ENCODE results near the gene TRMO. TPM values are rescaled to one million over a fixed set of nuclear protein-coding genes. Genes with fewer than 3 reads are reported as not detected.

TRMO gene
- polyA plus RNA-seq, 1 donor, result 19.3 TPM

DNA sequence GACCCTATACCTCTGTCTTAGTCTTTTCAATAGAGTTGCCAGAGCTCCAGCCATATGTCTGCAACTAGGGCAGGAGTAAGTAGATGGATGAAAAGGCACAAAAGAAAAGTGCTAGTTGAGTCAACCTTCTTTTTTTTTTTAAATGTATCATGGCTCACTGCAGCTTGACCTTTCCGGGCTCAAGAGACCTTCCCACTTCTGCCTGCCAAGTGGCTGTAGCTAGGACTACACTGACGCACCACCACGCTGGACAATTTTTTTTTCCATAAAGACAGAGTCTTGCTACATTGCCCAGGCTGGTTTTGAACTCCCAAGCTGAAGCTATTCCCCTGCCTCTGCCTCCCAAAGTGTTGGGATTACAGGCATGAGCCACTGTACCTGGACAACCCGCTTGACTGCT, 42.0 kb downstream of the TRMO start:
- Histone ChIP-seq H3K9me3 (ENCODE audit: control insufficient read depth, low read depth, low read length) (no peaks in the 10 kb centered on the region), H3K4me1 (ENCODE audit: control insufficient read depth, insufficient read depth, low read length) (no peaks in the 10 kb centered on the region), H3K27me3 (ENCODE audit: control insufficient read depth, insufficient read depth, low read length) (no peaks in the 10 kb centered on the region), H3K27ac (ENCODE audit: low read length) (no peak overlapping the region), H3K4me3 (ENCODE audit: low read length) (no peak overlapping the region), H3K36me3 (ENCODE audit: control insufficient read depth, insufficient read depth, low read length) (no peaks in the 10 kb centered on the region)
- no peak for DNase-seq
- WGBS (ENCODE audit: insufficient coverage, low lambda C conversion rate), result no CpG with 5 or more reads among the region's 4 CpGs

DNA sequence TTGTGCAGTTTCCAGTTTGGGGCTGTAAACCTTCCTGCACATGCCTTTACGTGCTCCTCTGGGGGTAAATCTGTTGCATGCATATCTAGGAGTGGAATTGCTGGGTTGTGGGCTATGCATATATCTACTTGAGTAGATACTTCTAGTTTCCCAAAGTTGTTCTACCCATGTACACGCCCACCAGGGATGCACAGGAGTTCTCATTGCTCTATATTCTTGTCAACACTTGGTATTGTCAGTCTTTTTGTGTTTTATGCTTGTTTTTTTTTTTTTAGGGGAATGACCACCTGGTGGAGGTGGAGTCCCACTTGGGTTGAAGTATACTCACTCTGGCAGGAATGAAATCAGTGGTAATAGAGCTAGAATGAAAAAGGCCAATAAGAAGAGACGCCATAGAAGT, 46.2 kb downstream of the TRMO start:
- no peak for DNase-seq
- no peaks in the 10 kb centered on the region for H3K36me3 ChIP-seq (ENCODE audit: control insufficient read depth, insufficient read depth, low read length)
- peaks cover 3% of the 10 kb centered on the region for H3K27me3 ChIP-seq (ENCODE audit: control insufficient read depth, insufficient read depth, low read length)
- no peaks in the 10 kb centered on the region for H3K4me1 ChIP-seq (ENCODE audit: control insufficient read depth, insufficient read depth, low read length)
- H3K4me3 ChIP-seq (ENCODE audit: low read length), result no peak overlapping the region
- WGBS (ENCODE audit: insufficient coverage, low lambda C conversion rate), result no CpG with 5 or more reads among the region's 3 CpGs
- H3K27ac ChIP-seq (ENCODE audit: low read length), result no peak overlapping the region
- no peaks in the 10 kb centered on the region for H3K9me3 ChIP-seq (ENCODE audit: control insufficient read depth, low read depth, low read length)

- Histone ChIP-seq H3K9me3 (ENCODE audit: control insufficient read depth, low read depth, low read length) (no peaks in the 10 kb centered on the region), H3K4me3 (ENCODE audit: low read length) (no peak overlapping the region), H3K27ac (ENCODE audit: low read length) (no peak overlapping the region), H3K4me1 (ENCODE audit: control insufficient read depth, insufficient read depth, low read length) (no peaks in the 10 kb centered on the region), H3K27me3 (ENCODE audit: control insufficient read depth, insufficient read depth, low read length) (peaks cover 8% of the 10 kb centered on the region), H3K36me3 (ENCODE audit: control insufficient read depth, insufficient read depth, low read length) (no peaks in the 10 kb centered on the region)
- WGBS (ENCODE audit: insufficient coverage, low lambda C conversion rate), result no CpG with 5 or more reads among the region's 5 CpGs
- DNase-seq, result no peak
These were observed 47.2 kb downstream of the TRMO start for GRCh38 chr9:97875111-97875510.

- no CpG with 5 or more reads among the region's 6 CpGs for WGBS (ENCODE audit: insufficient coverage, low lambda C conversion rate)
- DNase-seq, result no peak
These were observed 47.7 kb downstream of the TRMO start for GRCh38 chr9:97874624-97875023.

DNA sequence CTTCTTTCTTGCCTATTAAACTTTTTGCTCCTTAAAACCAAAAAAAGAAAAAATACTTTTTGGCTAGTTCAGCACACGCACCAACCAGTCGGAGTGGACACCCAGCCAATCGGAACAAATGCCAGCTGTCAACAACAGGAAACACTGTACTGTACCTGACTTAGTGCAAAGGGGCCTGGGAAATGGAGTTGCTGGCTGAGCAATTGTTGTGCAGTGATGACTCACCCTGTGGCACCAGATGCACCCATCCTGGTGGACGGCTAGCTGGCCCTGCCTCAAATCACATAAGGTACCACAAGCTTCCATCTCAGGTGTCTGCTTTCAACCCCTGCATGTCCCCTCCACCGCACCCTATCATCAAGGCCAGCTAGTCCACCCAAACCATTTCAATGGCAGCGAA, 48.4 kb downstream of the TRMO start:
- no peak for DNase-seq
- WGBS (ENCODE audit: insufficient coverage, low lambda C conversion rate), result no CpG with 5 or more reads among the region's 6 CpGs
- no peaks in the 10 kb centered on the region for H3K36me3 ChIP-seq (ENCODE audit: control insufficient read depth, insufficient read depth, low read length)
- no peak overlapping the region for H3K4me3 ChIP-seq (ENCODE audit: low read length)
- no peaks in the 10 kb centered on the region for H3K9me3 ChIP-seq (ENCODE audit: control insufficient read depth, low read depth, low read length)
- H3K27me3 ChIP-seq (ENCODE audit: control insufficient read depth, insufficient read depth, low read length), result peaks cover 13% of the 10 kb centered on the region
- H3K4me1 ChIP-seq (ENCODE audit: control insufficient read depth, insufficient read depth, low read length), result no peaks in the 10 kb centered on the region
- no peak overlapping the region for H3K27ac ChIP-seq (ENCODE audit: low read length)

More at GRCh38 chr9:97874624-97875023, 47.7 kb downstream of the TRMO start:
- Histone ChIP-seq H3K36me3 (ENCODE audit: control insufficient read depth, insufficient read depth, low read length) (no peaks in the 10 kb centered on the region), H3K4me3 (ENCODE audit: low read length) (no peak overlapping the region), H3K4me1 (ENCODE audit: control insufficient read depth, insufficient read depth, low read length) (no peaks in the 10 kb centered on the region), H3K27me3 (ENCODE audit: control insufficient read depth, insufficient read depth, low read length) (peaks cover 10% of the 10 kb centered on the region), H3K9me3 (ENCODE audit: control insufficient read depth, low read depth, low read length) (no peaks in the 10 kb centered on the region), H3K27ac (ENCODE audit: low read length) (no peak overlapping the region)

DNA sequence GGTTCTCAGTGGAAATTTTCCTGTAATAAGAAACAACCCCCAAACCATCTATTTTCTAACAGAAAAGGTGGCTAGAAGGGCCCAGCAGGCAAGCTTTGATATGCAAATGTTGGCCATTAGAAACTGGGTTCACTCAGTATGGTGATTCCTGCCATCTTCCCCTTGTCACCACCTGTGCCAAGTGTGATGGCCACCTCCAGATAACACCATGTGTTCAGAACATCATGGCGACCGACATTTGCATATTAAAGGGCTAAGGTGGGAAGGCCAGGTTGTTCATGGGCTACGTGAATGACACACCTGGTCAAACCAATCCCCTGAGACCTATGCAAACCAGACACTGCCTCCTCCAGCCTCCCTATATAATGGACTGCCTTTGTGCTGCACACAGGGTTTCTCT, 48.9 kb downstream of the TRMO start:
- no peak for DNase-seq
- Histone ChIP-seq H3K9me3 (ENCODE audit: control insufficient read depth, low read depth, low read length) (no peaks in the 10 kb centered on the region), H3K4me1 (ENCODE audit: control insufficient read depth, insufficient read depth, low read length) (no peaks in the 10 kb centered on the region), H3K27ac (ENCODE audit: low read length) (no peak overlapping the region), H3K36me3 (ENCODE audit: control insufficient read depth, insufficient read depth, low read length) (no peaks in the 10 kb centered on the region), H3K27me3 (ENCODE audit: control insufficient read depth, insufficient read depth, low read length) (peaks cover 14% of the 10 kb centered on the region), H3K4me3 (ENCODE audit: low read length) (no peak overlapping the region)
- no CpG with 5 or more reads among the region's 3 CpGs for WGBS (ENCODE audit: insufficient coverage, low lambda C conversion rate)

GRCh38 chr9:97868859-97869258, 53.4 kb downstream of the TRMO start:
- Histone ChIP-seq H3K4me1 (ENCODE audit: control insufficient read depth, insufficient read depth, low read length) (no peaks in the 10 kb centered on the region), H3K27ac (ENCODE audit: low read length) (no peak overlapping the region), H3K4me3 (ENCODE audit: low read length) (no peak overlapping the region), H3K27me3 (ENCODE audit: control insufficient read depth, insufficient read depth, low read length) (peaks cover 22% of the 10 kb centered on the region), H3K36me3 (ENCODE audit: control insufficient read depth, insufficient read depth, low read length) (no peaks in the 10 kb centered on the region), H3K9me3 (ENCODE audit: control insufficient read depth, low read depth, low read length) (peaks cover 4% of the 10 kb centered on the region)
- 80% methylated on average over 1 of the region's 3 CpGs for WGBS (ENCODE audit: insufficient coverage, low lambda C conversion rate)
- DNase-seq, result no peak

DNA sequence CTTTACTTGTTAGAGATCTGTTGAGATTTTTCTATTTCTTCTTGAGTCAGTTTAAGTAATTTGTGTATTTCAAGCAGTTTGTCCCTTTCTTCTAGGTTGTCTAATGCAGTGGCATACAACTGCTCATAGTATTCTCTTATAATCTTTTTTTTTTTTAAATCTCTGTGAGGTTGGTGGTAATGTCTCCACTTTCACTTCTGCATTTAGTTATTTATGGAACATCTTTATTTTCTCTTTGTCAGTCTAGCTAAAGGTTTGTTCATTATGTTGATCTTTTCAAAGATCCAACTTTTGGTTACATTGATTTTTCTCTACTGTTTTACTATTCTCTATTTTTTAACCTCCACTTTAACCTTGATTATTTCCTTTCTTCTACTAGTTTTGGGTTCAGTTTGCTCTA, 55.5 kb downstream of the TRMO start:
- no peak for DNase-seq
- Histone ChIP-seq H3K27ac (ENCODE audit: low read length) (no peak overlapping the region), H3K9me3 (ENCODE audit: control insufficient read depth, low read depth, low read length) (peaks cover 4% of the 10 kb centered on the region), H3K4me1 (ENCODE audit: control insufficient read depth, insufficient read depth, low read length) (no peaks in the 10 kb centered on the region), H3K36me3 (ENCODE audit: control insufficient read depth, insufficient read depth, low read length) (no peaks in the 10 kb centered on the region), H3K27me3 (ENCODE audit: control insufficient read depth, insufficient read depth, low read length) (peaks cover 37% of the 10 kb centered on the region), H3K4me3 (ENCODE audit: low read length) (no peak overlapping the region)

GRCh38 chr9:97866300-97866699, 56.0 kb downstream of the TRMO start:
- Histone ChIP-seq H3K4me3 (ENCODE audit: low read length) (no peak overlapping the region), H3K4me1 (ENCODE audit: control insufficient read depth, insufficient read depth, low read length) (no peaks in the 10 kb centered on the region), H3K27ac (ENCODE audit: low read length) (no peak overlapping the region), H3K27me3 (ENCODE audit: control insufficient read depth, insufficient read depth, low read length) (peaks cover 41% of the 10 kb centered on the region), H3K36me3 (ENCODE audit: control insufficient read depth, insufficient read depth, low read length) (no peaks in the 10 kb centered on the region), H3K9me3 (ENCODE audit: control insufficient read depth, low read depth, low read length) (peaks cover 4% of the 10 kb centered on the region)
- WGBS (ENCODE audit: insufficient coverage, low lambda C conversion rate), result no CpG with 5 or more reads among the region's 1 CpG
- no peak for DNase-seq

DNA sequence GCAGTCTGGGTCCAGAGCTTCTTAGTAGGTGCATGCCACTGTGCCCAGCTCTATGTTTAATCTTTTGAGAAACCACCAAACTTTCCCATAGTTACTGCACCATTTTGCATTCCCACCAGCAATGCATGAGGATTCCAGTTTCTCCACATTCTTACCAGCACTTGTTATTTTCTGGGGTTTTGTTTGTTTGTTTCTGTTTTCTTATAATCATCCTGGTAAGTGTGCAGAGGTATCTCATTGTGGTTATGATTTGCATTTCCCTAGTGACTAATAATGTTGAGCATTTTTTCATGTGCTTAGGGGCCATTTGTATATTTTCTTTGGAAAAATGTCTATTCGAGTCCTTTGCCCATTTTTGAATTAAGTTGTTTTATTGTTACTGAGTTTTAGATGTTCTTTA, 57.9 kb downstream of the TRMO start:
- 60% methylated on average over 1 of the region's 1 CpG for WGBS (ENCODE audit: insufficient coverage, low lambda C conversion rate)
- Histone ChIP-seq H3K27ac (ENCODE audit: low read length) (no peak overlapping the region), H3K9me3 (ENCODE audit: control insufficient read depth, low read depth, low read length) (peaks cover 4% of the 10 kb centered on the region), H3K36me3 (ENCODE audit: control insufficient read depth, insufficient read depth, low read length) (no peaks in the 10 kb centered on the region), H3K4me1 (ENCODE audit: control insufficient read depth, insufficient read depth, low read length) (no peaks in the 10 kb centered on the region), H3K27me3 (ENCODE audit: control insufficient read depth, insufficient read depth, low read length) (peaks cover 52% of the 10 kb centered on the region), H3K4me3 (ENCODE audit: low read length) (no peak overlapping the region)
- no peak for DNase-seq

DNA sequence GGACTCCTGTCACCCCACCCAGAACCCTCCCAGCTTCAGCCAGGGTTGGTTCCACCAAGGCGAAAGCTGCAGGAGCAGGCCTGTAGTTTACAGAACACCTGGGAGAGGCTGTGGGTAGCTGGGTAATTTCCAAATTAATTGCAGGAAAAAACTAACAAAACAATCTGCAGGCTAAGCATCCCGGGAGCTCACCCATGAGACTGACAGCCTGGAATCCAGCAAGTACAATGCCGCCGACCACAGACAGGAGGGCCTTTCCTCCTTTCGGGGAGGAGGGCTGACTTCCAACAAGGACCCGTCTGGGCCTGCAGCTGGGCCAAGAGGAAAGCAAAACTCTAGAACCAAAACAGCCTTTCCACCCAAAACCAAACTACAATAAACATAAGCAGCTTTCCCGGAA, 59.0 kb downstream of the TRMO start:
- H3K27ac ChIP-seq (ENCODE audit: low read length), result no peak overlapping the region
- no peak overlapping the region for H3K4me3 ChIP-seq (ENCODE audit: low read length)
- DNase-seq, result no peak
- peaks cover 4% of the 10 kb centered on the region for H3K9me3 ChIP-seq (ENCODE audit: control insufficient read depth, low read depth, low read length)
- no CpG with 5 or more reads among the region's 7 CpGs for WGBS (ENCODE audit: insufficient coverage, low lambda C conversion rate)
- no peaks in the 10 kb centered on the region for H3K36me3 ChIP-seq (ENCODE audit: control insufficient read depth, insufficient read depth, low read length)
- H3K27me3 ChIP-seq (ENCODE audit: control insufficient read depth, insufficient read depth, low read length), result peaks cover 59% of the 10 kb centered on the region
- H3K4me1 ChIP-seq (ENCODE audit: control insufficient read depth, insufficient read depth, low read length), result no peaks in the 10 kb centered on the region
